DND-41 (cell line): ENCODE results near the gene AFAP1.

Source experiments
- ATAC-seq: fragments of 200-7000 bp; cut with Tn5 transposase; 3 replicates; pipeline ENCODE4 v1.9.1; 2021; ENCODE audit warnings: low read depth; ENCODE audit not compliant: insufficient read depth
- DNase-seq: peaks from one replicate; pipeline ENCODE4 v3.0.0-alpha.2; 2020
- H2AFZ ChIP-seq: 2 replicates; pipeline ENCODE4 v1.6.0; 2012; ENCODE audit warnings: low read depth, low read length
- H3K27ac ChIP-seq: 2 replicates; pipeline ENCODE4 v1.5.1; 2012; ENCODE audit warnings: low read length, inconsistent platforms
- H3K27me3 ChIP-seq: fragments of 200-600 bp; sonication (generic); 2 replicates; pipeline ENCODE4 v1.6.0; 2012; ENCODE audit warnings: low read length, mild to moderate bottlenecking, inconsistent platforms; ENCODE audit not compliant: insufficient read depth, poor library complexity
- H3K36me3 ChIP-seq: 2 replicates; pipeline ENCODE4 v1.5.1; 2012; ENCODE audit warnings: low read length, inconsistent platforms; ENCODE audit not compliant: insufficient read depth
- H3K4me1 ChIP-seq: 2 replicates; pipeline ENCODE4 v1.5.1; 2012; ENCODE audit warnings: mild to moderate bottlenecking, low read length; ENCODE audit not compliant: insufficient read depth
- H3K4me2 ChIP-seq: 2 replicates; pipeline ENCODE4 v1.6.0; 2012; ENCODE audit warnings: mild to moderate bottlenecking, moderate library complexity, low read length, inconsistent platforms; ENCODE audit not compliant: insufficient read depth
- H3K4me3 ChIP-seq, 2 experiments: fragments of 200-600 bp in 1 of 2; shearing (Covaris generic) in 1 of 2; 2 replicates each; pipeline ENCODE4 v1.5.1; 2012 to 2016; ENCODE audit warnings: inconsistent platforms in 2 of 2, low read length in 2 of 2, mild to moderate bottlenecking in 2 of 2, low read depth in 1 of 2, moderate library complexity in 1 of 2
- H3K79me2 ChIP-seq: 2 replicates; pipeline ENCODE4 v1.6.0; 2012; ENCODE audit warnings: low read length, inconsistent platforms; ENCODE audit not compliant: insufficient read depth
- H3K9ac ChIP-seq: 2 replicates; pipeline ENCODE4 v1.6.0; 2012; ENCODE audit warnings: low read depth, mild to moderate bottlenecking, inconsistent platforms, low read length, moderate library complexity
- H3K9me3 ChIP-seq: 2 replicates; pipeline ENCODE4 v1.5.1; 2012; ENCODE audit warnings: low read length, moderate library complexity, mild to moderate bottlenecking, inconsistent platforms; ENCODE audit not compliant: insufficient read depth, severe bottlenecking
- H4K20me1 ChIP-seq: 2 replicates; pipeline ENCODE4 v1.6.0; 2012; ENCODE audit warnings: low read length; ENCODE audit not compliant: insufficient read depth
- CTCF ChIP-seq: IDR thresholded peaks from 2 replicates; pipeline ENCODE4 v1.5.1; 2012; ENCODE audit warnings: borderline replicate concordance, low read length, moderate library complexity, mild to moderate bottlenecking; ENCODE audit not compliant: poor library complexity, severe bottlenecking; ENCODE audit errors: extremely low read depth
- EZH2 ChIP-seq: IDR thresholded peaks from 3 replicates; pipeline ENCODE4 v1.6.1; 2012; ENCODE audit warnings: borderline replicate concordance, low read depth, mild to moderate bottlenecking, moderate library complexity, low read length, inconsistent platforms; ENCODE audit not compliant: severe bottlenecking

AFAP1 gene

GRCh38 chr4:7759216-7759615 is 180.4 kb downstream of the AFAP1 start:
- peak overlapping the region in 1 of 2 experiments; percentile 43; a peak in 2 of 4 replicates for H3K4me3 ChIP-seq
- TF ChIP-seq CTCF: no peak
- no peak for TF ChIP-seq EZH2
- H3K27ac ChIP-seq: peak overlapping the region; percentile 46; the same call in 1 of the 2 replicates
- peak; percentile 74 for DNase-seq
- peak overlapping the region; percentile 28; the same call in 1 of the 2 replicates for H3K9ac ChIP-seq
- no peaks in the 10 kb centered on the region for H3K79me2 ChIP-seq
- H3K36me3 ChIP-seq: no peaks in the 10 kb centered on the region
- no peaks in the 10 kb centered on the region for H4K20me1 ChIP-seq
- H3K4me1 ChIP-seq: peaks cover 15% of the 10 kb centered on the region
- no peaks in the 10 kb centered on the region for H3K9me3 ChIP-seq
- no peaks in the 10 kb centered on the region for H3K27me3 ChIP-seq
- ATAC-seq: peak; percentile 97
- H2AFZ ChIP-seq: peak overlapping the region; percentile 62
- peak overlapping the region; percentile 58 for H3K4me2 ChIP-seq

GRCh38 chr4:7758476-7758875 is 181.2 kb downstream of the AFAP1 start:
- no peak for ATAC-seq
- Histone ChIP-seq H2AFZ (peak overlapping the region; percentile 43), H3K36me3 (no peaks in the 10 kb centered on the region), H3K4me3 (no peak overlapping the region), H3K4me1 (peaks cover 15% of the 10 kb centered on the region), H3K4me2 (0 out of 2 replicates have a peak overlapping the region, but pooled peaks have one; percentile 58), H3K27me3 (no peaks in the 10 kb centered on the region), H4K20me1 (no peaks in the 10 kb centered on the region), H3K79me2 (no peaks in the 10 kb centered on the region), H3K9ac (no peak overlapping the region), H3K27ac (peak overlapping the region; percentile 33; the same call in 1 of the 2 replicates), H3K9me3 (no peaks in the 10 kb centered on the region)
- TF ChIP-seq CTCF (no peak), EZH2 (no peak)
- peak; percentile 8 for DNase-seq

- peaks cover 15% of the 10 kb centered on the region for H3K4me1 ChIP-seq
- H3K36me3 ChIP-seq: no peaks in the 10 kb centered on the region
- TF ChIP-seq EZH2: no peak
- TF ChIP-seq CTCF: no peak
- ATAC-seq (no peak), DNase-seq (no peak)
- no peaks in the 10 kb centered on the region for H3K9me3 ChIP-seq
- no peaks in the 10 kb centered on the region for H3K79me2 ChIP-seq
- no peaks in the 10 kb centered on the region for H4K20me1 ChIP-seq
- H3K27me3 ChIP-seq: no peaks in the 10 kb centered on the region
- H3K4me3 ChIP-seq: no peak overlapping the region
- no peak overlapping the region for H2AFZ ChIP-seq
- no peak overlapping the region for H3K4me2 ChIP-seq
- H3K27ac ChIP-seq: no peak overlapping the region
- H3K9ac ChIP-seq: no peak overlapping the region
Measured at GRCh38 chr4:7757501-7758471, 181.9 kb downstream of the AFAP1 start.
